Choroid plexus epithelial cell (primary cell): Measurements from ENCODE around the gene RALGAPA2.

Experiments
- DNase-seq: peaks from one replicate; pipeline ENCODE4 v3.0.0-alpha.2; 2010; ENCODE audit warnings: low read depth
- H3K4me3 ChIP-seq: 2 replicates; pipeline ENCODE4 v1.5.1; 2011; ENCODE audit warnings: low read depth, mild to moderate bottlenecking, control low read depth, low read length, moderate library complexity
- CTCF ChIP-seq: conservative IDR thresholded peaks from 2 replicates; pipeline ENCODE4 v1.5.1; 2011; ENCODE audit warnings: low read depth, mild to moderate bottlenecking, control low read depth, inconsistent platforms, low read length, moderate library complexity

RALGAPA2 gene

GRCh38 chr20:20608041-20608440 is 104.4 kb downstream of the RALGAPA2 start:
- no peak for DNase-seq
- H3K4me3 ChIP-seq = no peak overlapping the region
- TF ChIP-seq CTCF = no peak

- no peak overlapping the region for H3K4me3 ChIP-seq
- no peak for DNase-seq
- TF ChIP-seq CTCF = no peak
These were observed 105.6 kb downstream of the RALGAPA2 start for GRCh38 chr20:20606881-20607280.

DNA sequence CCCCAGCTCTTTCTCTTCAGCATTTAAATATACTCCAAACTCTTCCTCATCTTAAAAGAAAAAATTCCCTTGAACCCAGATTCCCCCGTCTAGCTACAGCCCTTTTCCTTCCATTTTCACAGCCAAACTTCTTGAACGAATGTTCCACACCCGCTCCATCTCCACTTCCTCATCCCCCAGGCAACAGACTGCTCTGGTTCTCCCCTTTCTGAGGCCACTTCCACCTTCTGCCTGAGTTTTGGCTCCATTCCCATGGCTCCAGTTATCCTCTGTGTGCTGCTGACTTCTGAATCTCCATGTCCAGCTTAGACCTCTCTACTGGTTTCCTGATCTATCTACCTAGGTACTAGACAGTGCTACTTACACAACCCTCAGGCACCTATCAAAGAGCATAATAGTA is 106.4 kb downstream of the RALGAPA2 start:
- no peak for TF ChIP-seq CTCF
- no peak for DNase-seq
- H3K4me3 ChIP-seq = no peak overlapping the region

DNA sequence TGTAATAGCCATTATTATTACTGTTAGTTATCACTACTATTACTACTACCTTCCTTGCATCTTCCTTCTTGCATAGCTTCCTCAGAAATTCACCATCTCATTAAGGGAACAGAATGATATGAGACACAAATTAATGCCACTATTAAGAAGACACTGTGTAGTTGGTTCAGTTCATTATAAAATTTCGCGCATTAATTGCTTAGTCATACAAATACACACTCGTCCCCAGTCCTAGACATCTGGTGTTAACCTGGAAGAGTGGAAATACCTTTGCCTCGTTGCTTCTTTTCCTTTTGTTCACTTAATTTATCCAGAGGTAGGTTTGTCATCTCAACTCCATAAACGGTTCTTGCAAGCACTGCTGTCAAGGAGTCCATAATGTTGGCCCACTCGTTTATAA is 107.5 kb downstream of the RALGAPA2 start:
- H3K4me3 ChIP-seq = no peak overlapping the region

DNA sequence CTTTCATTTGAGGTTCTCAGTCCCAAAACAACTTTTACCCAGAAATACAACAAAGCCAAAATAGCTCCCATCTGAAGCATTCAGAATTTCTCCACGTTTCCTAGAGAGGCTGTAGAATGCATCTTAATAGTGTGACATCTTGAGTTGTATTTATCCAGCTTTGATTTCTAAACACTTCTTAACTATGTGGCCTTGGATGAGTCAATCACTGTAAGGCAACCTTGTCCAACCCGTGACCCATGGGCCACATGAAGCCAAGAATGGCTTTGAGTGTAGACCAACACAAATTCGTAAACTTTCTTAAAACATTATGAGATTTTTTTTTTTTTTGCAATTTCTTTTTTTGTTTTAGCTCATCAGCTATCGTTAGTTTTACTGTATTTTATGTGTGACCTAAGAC is 108.1 kb downstream of the RALGAPA2 start:
- TF ChIP-seq CTCF = no peak
- H3K4me3 ChIP-seq = no peak overlapping the region
- no peak for DNase-seq

More for the DNA sequence above, 107.5 kb downstream of the RALGAPA2 start:
- DNase-seq = no peak
- no peak for TF ChIP-seq CTCF

- TF ChIP-seq CTCF = no peak
- DNase-seq = no peak
- no peak overlapping the region for H3K4me3 ChIP-seq
These were observed 109.0 kb downstream of the RALGAPA2 start for GRCh38 chr20:20603339-20603990.

DNA sequence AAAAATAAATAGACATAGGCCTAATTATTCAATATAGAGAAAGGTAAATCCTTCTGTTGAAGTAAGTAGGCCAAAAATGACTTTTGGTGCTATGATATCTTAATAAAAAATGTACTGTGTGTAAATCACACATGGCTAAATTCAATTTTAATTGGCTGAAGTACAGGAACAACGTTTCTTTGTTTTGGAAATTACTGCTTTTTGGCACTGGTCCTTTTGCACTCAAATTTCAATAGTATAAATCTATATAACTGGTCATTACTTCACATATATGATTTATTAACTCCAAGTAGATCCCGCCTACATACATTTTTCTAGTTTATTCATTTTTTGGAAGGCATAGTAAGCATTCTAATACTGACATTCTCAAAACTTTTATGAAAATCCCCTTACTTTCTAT is 114.5 kb downstream of the RALGAPA2 start:
- H3K4me3 ChIP-seq = no peak overlapping the region
- no peak for DNase-seq
- TF ChIP-seq CTCF = no peak
